IPS-11a (cell line): ENCODE measurements around the gene XXYLT1.

ENCODE experiments used
- H3K4me3 ChIP-seq: one replicate; pipeline ENCODE4 v1.5.1; 2013; ENCODE audit warnings: low read depth, low read length, control low read depth

XXYLT1 gene

DNA sequence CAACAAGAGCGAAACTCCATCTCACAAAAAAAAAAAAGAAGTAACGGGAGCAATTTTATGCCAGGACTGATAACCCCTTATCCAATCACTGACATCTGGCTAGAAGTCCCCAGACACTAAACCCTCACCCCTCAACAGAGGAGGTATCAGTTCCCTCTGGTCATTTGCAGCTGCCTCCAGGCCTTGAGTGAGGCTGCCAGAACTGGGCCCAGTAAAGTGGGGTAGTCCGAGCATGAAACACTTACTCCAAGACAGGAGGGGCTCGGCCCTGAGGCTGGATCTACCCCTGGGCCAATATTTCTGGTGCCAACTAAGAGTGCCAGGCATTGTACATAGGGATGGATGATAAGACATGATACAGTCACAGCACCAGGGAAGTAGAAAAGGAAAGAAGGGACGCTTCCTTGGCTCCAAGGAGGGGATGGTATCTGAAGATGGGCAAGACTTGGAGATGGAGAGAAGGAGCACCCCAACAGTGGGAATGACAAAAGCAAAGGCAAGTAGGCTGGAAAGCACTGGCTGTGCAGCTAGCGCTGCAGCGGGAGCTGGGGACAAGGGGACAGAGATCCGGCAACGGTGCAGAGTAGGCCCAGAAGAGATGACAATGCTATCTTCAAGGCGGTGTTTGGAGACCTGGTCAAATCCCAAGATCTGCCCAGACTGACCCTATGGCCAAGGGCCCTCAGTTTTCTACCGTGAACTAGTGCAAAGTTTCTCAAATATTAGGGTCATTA lies 2.2 kb downstream of the XXYLT1 start:
- no peak overlapping the region for H3K4me3 ChIP-seq

DNA sequence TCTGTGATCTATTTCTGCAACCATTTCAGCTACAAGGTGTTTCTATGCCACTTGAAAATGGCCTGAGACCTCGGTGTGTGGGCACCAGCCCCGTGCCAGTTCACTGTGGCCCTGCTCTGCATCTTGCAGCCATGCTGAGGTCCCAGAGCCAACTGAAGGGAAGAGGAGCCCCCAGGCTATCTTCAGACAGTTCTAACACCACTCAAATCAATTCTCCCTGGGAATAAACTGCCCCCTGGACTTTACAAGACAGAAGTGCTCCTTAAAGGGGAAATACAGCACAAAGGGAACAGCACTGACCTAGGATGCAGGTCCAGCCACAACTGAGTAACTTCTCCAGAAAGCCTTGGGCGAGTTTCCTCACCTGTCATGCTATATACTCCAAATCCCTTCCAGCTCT lies 3.9 kb downstream of the XXYLT1 start:
- H3K4me3 ChIP-seq: no peak overlapping the region

DNA sequence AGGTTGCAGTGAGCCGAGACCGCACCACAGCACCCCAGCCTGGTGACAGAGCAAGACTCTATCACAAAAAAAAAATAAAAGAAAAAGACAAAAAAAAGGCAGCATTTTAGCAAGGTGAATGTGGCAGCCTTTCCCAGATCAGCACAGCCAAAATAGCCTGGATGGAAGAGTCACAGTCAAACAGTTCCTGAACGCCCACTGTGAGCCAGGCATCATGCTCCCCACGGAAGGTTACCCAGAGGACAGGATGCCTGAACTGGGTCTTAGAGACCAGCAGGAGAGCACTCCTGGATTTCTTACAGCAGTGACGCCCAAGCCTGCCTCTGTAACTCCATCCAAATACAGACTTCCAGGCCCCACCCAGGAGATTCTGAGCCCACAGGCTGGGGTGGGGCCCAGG lies 4.5 kb downstream of the XXYLT1 start:
- no peak overlapping the region for H3K4me3 ChIP-seq

- no peak overlapping the region for H3K4me3 ChIP-seq
Measured at GRCh38 chr3:195265363-195265976, 5.5 kb downstream of the XXYLT1 start.

- H3K4me3 ChIP-seq: no peak overlapping the region
Measured at GRCh38 chr3:195263925-195264600, 6.9 kb downstream of the XXYLT1 start.

- no peak overlapping the region for H3K4me3 ChIP-seq
Measured at GRCh38 chr3:195263193-195263924, 7.6 kb downstream of the XXYLT1 start.

GRCh38 chr3:195261925-195262324 lies 9.0 kb downstream of the XXYLT1 start:
- no peak overlapping the region for H3K4me3 ChIP-seq

GRCh38 chr3:195260280-195260905 lies 10.6 kb downstream of the XXYLT1 start:
- peak overlapping the region; percentile 60 for H3K4me3 ChIP-seq

DNA sequence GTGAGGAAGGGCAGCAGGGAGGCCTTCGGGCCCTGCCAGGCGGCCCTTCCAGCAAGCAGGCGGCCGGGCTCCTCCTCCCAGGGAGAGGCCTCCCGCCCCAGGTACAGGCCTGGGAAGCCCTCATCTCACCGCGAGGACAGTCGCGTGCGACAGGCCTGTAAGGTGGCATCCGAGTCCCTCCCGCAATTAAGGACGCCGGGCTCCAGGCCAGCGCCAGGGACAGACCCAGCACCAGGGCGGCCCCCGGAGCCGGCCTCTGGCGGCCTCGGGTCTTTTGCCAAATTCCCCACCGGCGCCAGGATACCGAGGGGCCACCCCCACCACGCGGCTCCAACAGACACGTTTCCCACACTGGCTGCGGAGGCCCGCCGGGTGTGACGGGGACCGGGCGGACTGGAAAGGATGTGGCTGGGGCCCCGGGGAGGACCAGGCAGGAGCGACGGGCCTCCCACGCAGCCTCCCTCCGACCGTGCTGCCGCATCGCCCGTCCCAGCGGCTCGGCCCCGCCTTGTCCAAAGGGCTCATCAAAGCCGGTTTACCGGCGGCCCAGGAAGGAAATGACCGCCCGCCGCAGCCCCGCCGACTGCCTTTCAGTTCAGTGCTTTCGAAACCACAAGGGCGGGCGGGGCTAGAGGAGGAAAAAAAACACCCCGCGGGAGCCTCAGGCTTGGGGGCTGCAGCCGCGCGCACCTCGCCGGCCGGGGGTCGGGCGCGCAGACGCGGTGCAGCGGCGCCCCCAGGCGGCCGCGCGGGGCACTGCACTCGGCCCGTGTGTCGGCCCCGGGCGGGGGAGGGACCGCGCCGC lies 11.3 kb downstream of the XXYLT1 start:
- H3K4me3 ChIP-seq: peak overlapping the region; percentile 28

GRCh38 chr3:195259154-195259474 lies 11.8 kb downstream of the XXYLT1 start:
- H3K4me3 ChIP-seq: no peak overlapping the region

GRCh38 chr3:195258449-195259153 lies 12.4 kb downstream of the XXYLT1 start:
- H3K4me3 ChIP-seq: no peak overlapping the region

DNA sequence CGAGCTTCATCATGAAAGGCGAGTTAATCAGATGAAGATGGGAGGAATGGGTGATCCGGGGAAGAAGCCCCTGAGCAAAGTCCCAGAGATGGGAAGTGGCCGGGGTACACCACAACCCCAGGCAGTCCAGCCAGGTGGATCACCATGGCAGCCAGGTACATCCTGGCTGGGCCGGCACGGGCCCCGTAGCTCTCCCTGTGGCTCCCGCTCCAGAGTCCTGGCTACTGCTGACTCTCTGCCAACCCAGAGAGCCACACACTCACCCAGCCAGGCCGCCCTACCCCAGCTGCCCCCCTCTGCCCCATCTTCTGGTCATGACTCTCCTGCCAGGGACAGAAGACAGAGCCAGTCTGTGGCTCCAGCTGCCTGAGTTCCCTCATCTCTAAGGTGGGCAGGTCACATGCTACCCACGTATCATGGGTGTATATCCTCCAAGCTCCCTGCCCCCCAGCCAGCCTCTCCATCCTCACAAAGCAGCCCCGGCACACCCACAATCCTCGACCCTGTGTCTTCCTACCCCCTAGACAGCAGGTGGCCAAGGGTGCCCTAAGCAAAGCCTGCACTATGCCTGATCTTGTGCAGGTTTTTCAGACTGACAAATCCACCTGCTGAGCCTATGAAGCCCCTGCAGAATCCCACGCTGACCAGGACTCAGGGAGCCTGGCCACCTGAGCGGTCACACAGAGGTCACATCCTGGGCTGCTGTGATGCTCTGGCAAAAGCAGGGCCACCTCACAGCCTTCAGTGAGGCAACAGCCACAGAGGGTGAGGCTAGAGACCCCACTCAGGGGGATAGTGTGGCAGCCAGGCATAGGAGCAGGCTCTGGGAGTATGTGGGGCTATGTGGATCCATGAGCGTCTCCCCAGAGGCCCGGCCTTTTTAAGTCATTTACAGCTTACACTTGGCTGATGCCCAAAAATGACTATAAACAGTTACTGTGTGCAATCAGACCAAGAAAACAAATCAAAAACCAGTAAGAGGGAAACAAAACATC lies 13.2 kb downstream of the XXYLT1 start:
- H3K4me3 ChIP-seq: no peak overlapping the region

DNA sequence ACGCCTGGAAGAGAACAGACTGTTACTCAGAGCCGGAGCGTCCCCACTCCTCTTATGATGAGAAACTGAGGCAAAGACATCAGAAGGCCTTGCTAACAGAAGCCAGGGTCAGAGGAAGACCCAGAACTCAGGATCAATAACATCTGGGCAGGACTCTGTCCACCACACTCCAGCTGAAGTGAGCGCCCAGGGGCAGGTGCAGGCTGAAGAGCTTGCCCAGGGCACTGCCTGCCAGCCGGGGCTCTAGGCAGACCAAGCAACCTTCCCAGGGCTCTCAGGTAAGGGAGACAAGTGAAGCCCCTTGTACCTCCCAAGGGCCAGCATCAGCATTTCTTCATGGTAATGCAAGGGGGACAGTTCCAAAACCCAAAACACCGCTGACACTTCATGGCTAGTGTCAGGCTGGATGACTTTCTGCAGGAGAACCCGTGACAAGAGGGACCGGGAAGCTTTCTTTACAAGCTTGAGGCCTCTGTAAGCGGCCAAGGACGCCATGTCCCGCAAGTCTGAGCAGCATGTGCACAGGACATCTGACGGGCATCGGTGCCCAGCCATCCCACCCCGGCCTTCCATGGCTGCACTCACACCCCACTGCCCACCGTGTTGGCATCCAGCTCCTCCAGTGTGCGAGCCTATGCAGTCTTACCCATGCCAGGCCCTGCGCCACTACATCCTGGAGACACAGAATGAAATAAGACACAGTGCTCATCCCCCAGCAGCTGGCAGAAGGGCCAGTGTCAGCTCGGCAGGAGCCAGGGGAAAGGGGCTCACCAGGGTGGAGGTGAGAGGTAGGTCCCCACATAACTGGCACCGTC lies 14.1 kb downstream of the XXYLT1 start:
- no peak overlapping the region for H3K4me3 ChIP-seq

DNA sequence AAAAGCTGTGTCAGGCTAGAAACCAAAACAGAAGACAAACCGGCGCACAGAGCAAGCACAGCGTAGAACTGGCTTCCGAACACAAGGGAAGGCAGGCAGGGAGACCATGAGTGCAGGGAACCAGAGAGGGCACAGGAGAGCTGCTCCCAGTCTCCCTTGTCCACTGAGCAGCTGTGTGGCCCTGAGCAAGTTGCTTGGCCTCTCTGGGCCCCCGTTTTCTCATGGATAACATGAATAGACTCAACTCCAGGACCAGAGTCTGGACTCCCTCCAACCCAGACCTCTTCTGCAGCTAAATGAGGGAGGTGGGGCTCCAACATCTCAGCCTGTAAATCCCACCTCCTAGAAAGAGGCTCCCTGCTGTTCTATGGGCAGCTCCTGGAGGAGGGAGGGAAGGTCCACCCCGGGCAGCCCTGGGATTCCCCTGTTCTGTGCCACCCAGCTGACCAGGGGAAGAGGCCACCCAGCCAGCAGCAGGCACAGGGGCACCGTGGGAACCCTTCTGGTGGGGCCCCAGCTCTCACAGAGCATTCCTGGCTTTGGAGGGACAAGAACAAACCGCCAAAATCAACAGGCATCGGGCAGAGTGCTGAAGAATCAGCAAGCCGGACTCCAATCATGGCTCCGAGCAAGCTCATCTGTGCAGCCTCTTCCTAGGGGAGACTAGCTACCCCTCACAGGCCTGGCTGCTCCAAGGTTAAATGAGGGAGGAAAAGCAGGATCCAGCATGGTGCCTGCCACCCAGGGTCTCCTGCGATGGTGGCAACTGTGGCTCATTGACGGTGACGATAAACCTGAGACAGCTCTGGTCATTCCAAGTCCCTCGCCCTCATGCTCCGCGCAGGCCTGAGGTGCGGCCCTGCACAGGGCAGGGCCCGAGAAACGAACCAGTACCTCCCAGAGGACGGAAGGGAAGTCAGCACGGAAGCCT lies 15.1 kb downstream of the XXYLT1 start:
- no peak overlapping the region for H3K4me3 ChIP-seq

- no peak overlapping the region for H3K4me3 ChIP-seq
Measured at GRCh38 chr3:195255176-195255500, 15.8 kb downstream of the XXYLT1 start.

DNA sequence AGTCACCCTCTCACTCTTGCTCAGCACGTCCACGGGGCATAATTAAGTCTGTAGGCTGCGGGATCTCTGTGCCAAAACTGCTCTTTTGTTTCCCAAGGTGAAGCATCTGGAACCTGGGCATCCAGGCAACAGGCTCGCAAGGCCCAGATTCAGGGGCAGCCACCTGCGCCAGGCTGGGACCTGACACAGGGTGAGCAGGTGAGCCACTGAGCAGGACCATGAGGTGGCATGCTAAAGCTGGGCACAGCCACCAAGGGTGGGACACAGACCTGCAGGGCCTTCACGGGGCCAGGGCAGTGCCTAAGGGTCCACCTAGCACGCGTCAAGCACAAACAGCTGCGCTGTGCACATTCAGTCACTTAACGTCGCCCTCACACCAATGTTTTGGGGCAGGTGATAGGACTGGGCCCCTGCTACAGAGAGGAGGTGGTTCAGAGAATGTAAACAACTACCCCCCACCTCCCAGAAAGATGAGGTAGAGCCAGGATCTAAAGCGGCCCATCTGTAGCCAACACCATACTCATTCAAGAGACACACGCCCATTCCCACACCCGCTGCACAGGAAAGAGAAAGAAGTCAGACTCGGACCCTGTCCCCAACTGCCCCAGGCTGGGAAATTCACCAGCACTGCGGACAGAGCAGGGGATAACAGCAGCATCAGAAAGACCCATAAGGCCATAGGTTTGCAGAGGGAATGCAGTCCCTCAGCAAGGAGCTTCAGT lies 16.3 kb downstream of the XXYLT1 start:
- no peak overlapping the region for H3K4me3 ChIP-seq
